NCI-H1436 (cell line): ENCODE data around the gene B4GALNT1.

Source experiments
- DNase-seq: peaks from one replicate; lab custom pipeline; 2025; lab: John Stamatoyannopoulos, UW

The B4GALNT1 gene

GRCh38 chr12:57584050-57584449 lies 49.0 kb downstream of the B4GALNT1 start:
- DNase-seq = no peak

GRCh38 chr12:57583008-57583831 lies 49.8 kb downstream of the B4GALNT1 start:
- DNase-seq = peak; percentile 91

DNA sequence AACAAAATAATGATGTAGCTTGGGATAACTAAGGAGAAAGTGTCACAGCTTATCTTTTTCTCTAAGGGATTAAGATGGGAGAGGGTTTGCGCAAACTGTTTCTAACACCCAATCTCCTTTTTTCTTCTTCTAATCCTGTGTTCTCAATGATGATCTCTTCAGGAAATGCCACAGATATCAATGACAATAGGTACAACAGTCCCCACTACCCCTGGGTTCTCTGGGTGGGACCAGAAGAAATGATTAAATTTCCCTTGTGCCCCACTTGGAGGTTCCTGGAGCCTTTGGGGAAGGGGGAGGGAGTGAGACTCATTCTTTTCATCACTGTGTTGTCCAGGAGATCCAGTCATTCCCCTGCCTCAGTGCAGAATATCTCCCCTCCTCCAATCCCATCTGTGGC lies 50.6 kb downstream of the B4GALNT1 start:
- DNase-seq = no peak

- DNase-seq = no peak
Observed at GRCh38 chr12:57581802-57582201, 51.2 kb downstream of the B4GALNT1 start.

- no peak for DNase-seq
Observed at GRCh38 chr12:57580466-57580795, 52.6 kb downstream of the B4GALNT1 start.

- no peak for DNase-seq
Observed at GRCh38 chr12:57579677-57580465, 53.1 kb downstream of the B4GALNT1 start.

DNA sequence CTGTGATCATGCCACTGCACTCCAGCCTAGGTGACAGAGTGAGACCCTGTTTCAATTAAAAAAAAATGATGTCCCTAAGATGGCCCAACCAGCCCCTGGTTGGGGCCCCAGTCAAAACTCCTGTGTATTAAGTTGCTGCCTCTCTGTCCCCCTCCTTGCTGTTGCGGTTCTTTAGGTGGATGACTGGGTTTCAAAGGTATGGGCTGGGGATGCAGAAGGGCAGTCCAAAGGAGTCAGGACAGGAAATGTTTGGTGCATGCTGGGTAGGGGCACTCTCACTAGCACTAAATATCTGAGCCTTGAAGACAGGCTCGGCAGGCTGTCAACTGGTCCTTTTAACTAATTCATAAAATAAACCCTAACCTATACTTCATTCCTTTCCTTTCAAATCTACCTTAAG lies 54.0 kb downstream of the B4GALNT1 start:
- DNase-seq = no peak

DNA sequence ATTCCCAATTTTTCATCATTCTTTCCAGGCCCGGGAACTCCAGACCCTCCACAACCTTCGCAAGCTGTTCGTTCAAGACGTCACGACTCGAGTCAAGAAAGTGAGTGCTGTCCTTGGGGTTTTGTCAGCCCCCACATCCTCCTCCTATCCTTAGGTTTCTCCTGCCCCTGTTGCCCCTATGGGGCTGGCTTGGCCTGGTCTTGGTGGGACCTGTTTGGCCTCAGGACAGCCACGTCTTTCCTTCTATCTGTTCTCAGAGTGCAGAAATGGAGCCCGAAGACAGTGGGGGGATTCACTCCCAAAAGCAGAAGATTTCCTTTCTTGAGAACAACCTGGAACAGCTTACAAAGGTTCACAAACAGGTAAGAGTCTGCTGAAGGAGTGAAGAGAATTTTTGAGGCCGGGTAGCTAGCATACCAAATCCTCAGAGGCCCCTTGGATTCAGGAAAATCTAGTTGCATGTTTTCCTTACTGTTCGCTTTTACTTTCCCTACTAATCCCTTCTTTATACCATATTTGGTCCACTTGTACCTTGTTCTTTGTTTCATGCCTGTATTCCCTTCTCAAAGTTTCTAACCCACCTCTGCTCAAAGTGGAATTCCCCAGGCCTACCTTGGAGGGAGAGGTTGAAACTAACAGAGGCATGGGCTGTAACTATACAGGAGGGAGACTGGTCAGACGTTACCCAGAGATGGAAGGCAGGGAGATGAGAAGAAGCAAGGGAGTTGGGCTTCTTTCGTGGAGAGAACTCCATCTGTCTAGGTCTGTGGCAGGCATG lies 54.8 kb downstream of the B4GALNT1 start:
- DNase-seq = no peak

DNA sequence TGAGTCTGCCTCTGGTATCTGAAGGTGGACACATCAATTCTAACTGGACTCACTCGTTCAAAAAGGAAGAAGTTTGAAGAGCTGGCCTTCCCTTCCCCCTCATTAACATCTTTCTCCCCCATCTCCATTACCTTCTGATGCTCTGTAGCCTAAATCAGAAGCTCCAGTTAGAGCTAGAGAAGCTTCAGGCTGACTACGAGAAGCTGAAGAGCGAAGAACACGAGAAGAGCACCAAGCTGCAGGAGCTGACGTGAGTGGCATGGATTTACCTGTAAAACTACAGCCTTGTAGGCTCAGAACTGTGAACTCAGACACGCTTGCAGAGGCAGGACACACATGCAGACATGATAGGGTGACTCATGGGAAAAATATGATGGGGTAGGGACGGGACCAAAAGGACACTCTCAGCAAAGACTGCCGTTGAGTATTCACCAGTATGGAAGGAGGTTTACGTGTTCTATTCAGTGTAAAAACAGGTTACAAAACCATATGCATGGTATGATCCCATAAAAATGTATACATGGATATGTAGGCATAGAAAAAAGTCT lies 56.3 kb downstream of the B4GALNT1 start:
- no peak for DNase-seq
